Glomerular endothelial cell (primary cell): ENCODE data around the gene NEK2. TPM values are rescaled to one million over a fixed set of nuclear protein-coding genes. Genes with fewer than 3 reads are reported as not detected.

Source experiments
- DNase-seq: peaks from one replicate; pipeline ENCODE4 v3.0.0-alpha.2; 2011; ENCODE audit warnings: low read depth, low spot score; ENCODE audit errors: extremely low read depth
- total RNA-seq: library from RNA; depleted of rRNA; stranded (reverse); fragments of >200 nt; gene quantifications from 2 replicates; pipeline ENCODE4 v1.2.3, GENCODE V29; 2015

The NEK2 gene
- total RNA-seq, 1 donor from 2014 or later: 2.9 TPM

DNA sequence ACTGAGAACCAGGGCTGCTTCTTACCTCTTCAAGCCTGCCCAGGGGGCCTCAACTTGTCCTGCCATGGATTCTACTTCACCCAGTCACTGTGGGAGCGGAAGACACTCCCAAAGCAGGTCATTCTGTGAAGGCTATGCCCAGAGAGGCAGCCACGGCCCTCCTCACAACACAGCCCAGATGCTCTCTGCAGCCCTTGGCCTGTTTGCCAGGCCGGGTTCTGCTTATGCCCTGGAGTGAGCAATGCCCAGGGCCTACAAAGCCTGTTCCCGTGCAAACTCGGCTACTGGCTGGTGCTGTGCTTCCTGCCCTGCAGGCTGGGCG lies 62.7 kb downstream of the NEK2 start:
- no peak for DNase-seq

Other genes with a start within 250 kb of the NEK2 start
- gene RD3, start 183.5 kb downstream of the NEK2 start, total RNA-seq: not detected in 2 replicates
- gene SLC30A1, start 96.5 kb downstream of the NEK2 start, total RNA-seq: 15.9 and 17.3 TPM in 2 replicates
- gene LPGAT1, start 155.1 kb upstream of the NEK2 start, total RNA-seq: 50.9 and 58.3 TPM in 2 replicates